ENCODE results near the gene COL13A1.

COL13A1 gene

GRCh38 chr10:69825604-69826003, 23.9 kb downstream of the COL13A1 start:
- FAIRE-seq: no peak

- no peak for FAIRE-seq
These were observed 24.4 kb downstream of the COL13A1 start for GRCh38 chr10:69826094-69826493.

GRCh38 chr10:69826789-69827554, 25.3 kb downstream of the COL13A1 start:
- no peak for FAIRE-seq

- FAIRE-seq: no peak
These were observed 26.6 kb downstream of the COL13A1 start for GRCh38 chr10:69828144-69828870.

GRCh38 chr10:69829775-69830174, 28.1 kb downstream of the COL13A1 start:
- no peak for FAIRE-seq

- no peak for FAIRE-seq
These were observed 29.6 kb downstream of the COL13A1 start for GRCh38 chr10:69831231-69831855.

- no peak for FAIRE-seq
These were observed 33.5 kb downstream of the COL13A1 start for GRCh38 chr10:69835233-69835632.

- FAIRE-seq: no peak
These were observed 34.4 kb downstream of the COL13A1 start for GRCh38 chr10:69835875-69836730.

GRCh38 chr10:69836731-69837030, 35.0 kb downstream of the COL13A1 start:
- FAIRE-seq: no peak

- FAIRE-seq: no peak
These were observed 35.6 kb downstream of the COL13A1 start for GRCh38 chr10:69837261-69837660.

- FAIRE-seq: no peak
These were observed 36.7 kb downstream of the COL13A1 start for GRCh38 chr10:69838418-69838817.

GRCh38 chr10:69838853-69839252, 37.1 kb downstream of the COL13A1 start:
- no peak for FAIRE-seq

- FAIRE-seq: no peak
These were observed 38.1 kb downstream of the COL13A1 start for GRCh38 chr10:69839696-69840345.

GRCh38 chr10:69840773-69841172, 39.1 kb downstream of the COL13A1 start:
- FAIRE-seq: no peak

- no peak for FAIRE-seq
These were observed 40.3 kb downstream of the COL13A1 start for GRCh38 chr10:69842020-69842419.

- no peak for FAIRE-seq
These were observed 41.2 kb downstream of the COL13A1 start for GRCh38 chr10:69842882-69843281.

- no peak for FAIRE-seq
These were observed 42.2 kb downstream of the COL13A1 start for GRCh38 chr10:69843923-69844322.

- FAIRE-seq: no peak
These were observed 43.0 kb downstream of the COL13A1 start for GRCh38 chr10:69844698-69845097.

GRCh38 chr10:69845574-69846292, 44.0 kb downstream of the COL13A1 start:
- no peak for FAIRE-seq

- no peak for FAIRE-seq
These were observed 44.7 kb downstream of the COL13A1 start for GRCh38 chr10:69846293-69846921.

- FAIRE-seq: no peak
These were observed 45.8 kb downstream of the COL13A1 start for GRCh38 chr10:69847458-69847857.

Data from A204.1 (cell line).